Kidney (tissue), 14 donors: ENCODE measurements around the gene KANSL1L. TPM values are rescaled to one million over a fixed set of nuclear protein-coding genes. Genes with fewer than 3 reads are reported as not detected.

Experiments
- DNase-seq, 5 donors: peaks; one replicate each; pipeline ENCODE4 v3.0.0-alpha.2; 2013 to 2020
- FAIRE-seq: peaks from 2 replicates; lab custom pipeline; 2012; peaks lifted over from hg19 to GRCh38; lab: Jason Lieb, UNC
- H3K27ac ChIP-seq, 2 donors: one replicate each; pipeline ENCODE4 v1.7.0; 2013; ENCODE audit warnings: low read depth in 2 of 2, low read length in 2 of 2, inconsistent platforms in 1 of 2
- H3K27me3 ChIP-seq: one replicate; pipeline ENCODE4 v1.7.1; 2013; ENCODE audit warnings: low read length, inconsistent platforms; ENCODE audit not compliant: control insufficient read depth, insufficient read depth
- H3K36me3 ChIP-seq, 3 donors: one replicate each; pipeline versions ENCODE4 v1.7.0 to v1.7.1; 2013; ENCODE audit warnings: low read length in 3 of 3, control low read depth in 1 of 3, inconsistent platforms in 1 of 3; ENCODE audit not compliant: insufficient read depth in 3 of 3, control insufficient read depth in 2 of 3
- H3K4me1 ChIP-seq, 3 donors: one replicate each; pipeline versions ENCODE4 v1.7.0 to v1.7.1; 2013; ENCODE audit warnings: low read length in 3 of 3, inconsistent platforms in 1 of 3, low read depth in 1 of 3; ENCODE audit not compliant: control insufficient read depth in 2 of 3, insufficient read depth in 2 of 3
- H3K4me3 ChIP-seq, 3 donors: one replicate each; pipeline versions ENCODE4 v1.7.0 to v1.8.1; 2013; ENCODE audit warnings: low read length in 3 of 3, control low read depth in 1 of 3, inconsistent platforms in 1 of 3
- H3K9ac ChIP-seq, 3 donors: one replicate each; pipeline versions ENCODE4 v1.7.0 to v1.7.1; 2013; ENCODE audit warnings: low read length in 3 of 3, control low read depth in 1 of 3, inconsistent platforms in 1 of 3
- H3K9me3 ChIP-seq, 3 donors: one replicate each; pipeline versions ENCODE4 v1.7.0 to v1.7.1; 2013; ENCODE audit warnings: low read length in 3 of 3, control low read depth in 1 of 3, inconsistent platforms in 1 of 3; ENCODE audit not compliant: control insufficient read depth in 2 of 3, insufficient read depth in 1 of 3
- CTCF ChIP-seq: IDR thresholded peaks from 3 replicates; pipeline ENCODE4 v1.5.1; 2012; ENCODE audit warnings: mild to moderate bottlenecking, moderate library complexity, borderline replicate concordance; ENCODE audit not compliant: insufficient read depth; ENCODE audit errors: extremely low read depth
- intact Hi-C: fragments of 100-400 bp; cut with DNase I; formaldehyde crosslinking; loops from one replicate; pipeline ENCODE4 v1.11.1; 2022
- polyA plus RNA-seq: library from polyadenylated mRNA; stranded (reverse); fragments of 350-450 nt; fragmentation: Illumina TruSeq; extraction: RNeasy Lipid Tissue Mini Kit (QIAGEN cat#74804); gene quantifications from one replicate; pipeline ENCODE4 v1.2.3, GENCODE V29; 2014; ENCODE audit warnings: low read depth, low replicate concordance; ENCODE audit not compliant: insufficient read depth
- total RNA-seq: library from RNA; stranded (reverse); fragmentation: NEBNext Ultra II Directional; extraction: Animal tissue kit (Norgen Biotek cat#: 25700); gene quantifications from one replicate; pipeline ENCODE4 v1.2.1, GENCODE V29; 2021
- donor health status: control.
- donor health status: control.
- donor health status: control.
- donor health status: control.
- donor health status: control.
- donor health status: DM: yes; HTN: yes; CAD: no.
- donor health status: Normal renal cell carcinoma (clear cell type).

Gene KANSL1L
- total and polyA plus RNA-seq, 2 donors from 2014 or later: 11.6 to 65.4 TPM

GRCh38 chr2:210020138-210020537 lies 151.1 kb downstream of the KANSL1L start:
- intact Hi-C loops: no loop called here
- FAIRE-seq (no peak), DNase-seq (no peak)
- Histone ChIP-seq H3K4me3 (no peak overlapping the region), H3K4me1 (no peaks in the 10 kb centered on the region), H3K9me3 (no peaks in the 10 kb centered on the region), H3K9ac (no peak overlapping the region), H3K27ac (no peak overlapping the region), H3K36me3 (peaks cover 4 to 45% (median 25%) of the 10 kb centered on the region in 3 donors), H3K27me3 (no peaks in the 10 kb centered on the region)
- no peak for TF ChIP-seq CTCF

- Histone ChIP-seq H3K36me3 (peaks cover 0 to 3% (median 0%) of the 10 kb centered on the region in 3 donors), H3K4me3 (no peak overlapping the region), H3K9ac (no peak overlapping the region), H3K9me3 (no peaks in the 10 kb centered on the region), H3K27me3 (no peaks in the 10 kb centered on the region), H3K4me1 (peaks cover 0 to 7% (median 6%) of the 10 kb centered on the region in 3 donors), H3K27ac (no peak overlapping the region)
- intact Hi-C loops: no loop called here
- no peak for TF ChIP-seq CTCF
- DNase-seq: no peak
- FAIRE-seq: no peak
These were observed 161.3 kb downstream of the KANSL1L start for GRCh38 chr2:210009896-210010295.

DNA sequence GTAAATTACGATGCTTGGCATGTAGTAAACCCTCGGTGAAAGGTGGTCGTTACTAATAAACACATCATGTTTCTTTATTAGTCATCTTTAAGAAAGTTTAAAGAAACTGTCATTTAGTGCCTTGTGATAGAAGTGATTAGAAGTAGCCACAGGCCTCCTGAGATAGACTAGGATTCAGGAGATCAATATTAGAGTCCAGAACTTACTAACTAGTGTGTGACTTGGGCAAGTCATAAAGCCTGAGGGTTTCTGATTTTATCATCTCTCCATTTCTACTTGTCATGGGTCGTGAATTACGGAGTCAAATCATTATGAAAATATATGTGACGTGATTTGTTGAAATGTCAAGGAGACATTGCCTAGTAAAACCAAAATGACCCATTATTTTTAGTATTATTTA lies 162.1 kb downstream of the KANSL1L start:
- H3K9ac ChIP-seq: no peak overlapping the region
- intact Hi-C loops: no loop called here
- peaks cover 0 to 7% (median 6%) of the 10 kb centered on the region in 3 donors for H3K4me1 ChIP-seq
- H3K9me3 ChIP-seq: no peaks in the 10 kb centered on the region
- TF ChIP-seq CTCF: no peak
- FAIRE-seq (no peak), DNase-seq (no peak)
- no peak overlapping the region for H3K27ac ChIP-seq
- no peaks in the 10 kb centered on the region for H3K27me3 ChIP-seq
- no peaks in the 10 kb centered on the region for H3K36me3 ChIP-seq
- H3K4me3 ChIP-seq: no peak overlapping the region

DNA sequence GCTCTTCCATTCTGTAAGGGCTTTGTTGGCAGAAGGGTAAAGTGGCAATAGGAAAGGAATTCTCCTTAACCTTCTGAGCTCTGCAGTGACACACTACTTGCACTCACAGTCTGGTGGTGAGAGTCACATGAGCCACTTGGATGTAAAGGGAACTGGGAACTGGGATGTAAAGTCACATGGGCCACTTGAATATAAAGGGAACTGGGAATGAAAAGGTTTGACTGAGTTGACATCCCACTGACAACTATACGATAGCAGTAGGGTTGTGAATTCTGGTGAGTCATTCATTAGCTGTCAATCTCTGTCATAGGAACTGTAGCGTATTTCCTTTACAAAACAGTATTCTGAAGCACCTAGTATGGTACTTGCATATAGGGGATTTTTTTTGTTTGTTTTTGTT lies 163.3 kb downstream of the KANSL1L start:
- Histone ChIP-seq H3K9me3 (no peaks in the 10 kb centered on the region), H3K27ac (no peak overlapping the region), H3K9ac (no peak overlapping the region), H3K36me3 (no peaks in the 10 kb centered on the region), H3K27me3 (no peaks in the 10 kb centered on the region), H3K4me3 (no peak overlapping the region), H3K4me1 (peaks cover 7 to 12% (median 7%) of the 10 kb centered on the region in 3 donors)
- no peak for TF ChIP-seq CTCF
- intact Hi-C loops: no loop called here
- DNase-seq (no peak), FAIRE-seq (no peak)
